ENCODE results near the gene GTF3C2.
"Not testable (repeated sequence)": the region's sequence is repeated elsewhere in the genome, so short reads cannot be mapped to it uniquely, and the experiment has no call there.

The GTF3C2 gene

DNA sequence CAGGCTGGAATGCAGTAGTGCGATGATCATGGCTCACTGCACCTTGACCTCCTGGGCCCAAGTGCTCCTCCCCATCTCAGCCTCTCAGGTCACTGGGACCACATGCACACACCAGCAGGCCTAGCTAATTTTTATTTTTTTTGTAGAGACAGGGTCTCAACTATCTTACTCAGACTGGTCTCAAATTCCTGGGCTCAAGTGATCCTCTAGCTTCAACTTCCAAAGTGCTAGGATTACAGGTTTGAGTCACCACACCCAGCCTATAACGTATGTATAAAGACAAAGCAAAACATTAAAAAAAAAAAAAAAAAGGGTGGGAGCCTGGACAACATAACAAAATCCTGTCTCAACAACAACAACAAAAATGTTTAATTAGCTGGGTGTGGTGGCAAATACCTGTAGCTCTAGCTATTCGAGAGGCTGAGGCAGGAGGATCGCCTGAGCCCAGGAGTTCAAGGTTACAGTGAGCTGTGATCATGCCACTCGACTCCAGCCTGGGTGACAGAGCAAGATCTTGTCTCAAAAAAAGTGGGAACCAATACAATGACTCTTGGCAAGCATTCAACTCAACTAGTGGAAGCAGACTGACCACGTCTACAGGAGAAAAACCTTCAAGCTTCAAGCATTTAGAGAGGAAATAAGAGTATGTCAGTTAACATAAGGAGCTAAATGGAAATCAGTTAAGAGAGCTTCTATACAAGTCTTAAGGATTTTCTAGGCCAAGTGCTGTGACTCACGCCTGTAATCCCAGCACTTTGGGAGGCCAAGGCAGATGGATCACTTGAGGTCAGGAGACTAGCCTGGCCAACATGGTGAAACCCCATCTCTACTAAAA, 2.6 kb downstream of the GTF3C2 start:
- TF ChIP-seq YY1 (IDR thresholded peaks at IDR 0.05; ENCODE audit: insufficient read depth, insufficient read length) (no peak), ZNF274 (IDR thresholded peaks at IDR 0.05; ENCODE audit: low read depth, low read length) (no peak), SUZ12 (IDR thresholded peaks at IDR 0.05; ENCODE audit: extremely low read depth, insufficient read depth, insufficient read length) (no peak)
- Histone ChIP-seq H3K4me3 (ENCODE audit: insufficient read length, low read depth) (no peak overlapping the region), H3K27me3 (ENCODE audit: insufficient read depth, insufficient read length) (no peaks in the 10 kb centered on the region), H3K9ac (ENCODE audit: insufficient read length, low read depth) (no peak overlapping the region), H3K9me3 (ENCODE audit: insufficient read depth, low read length) (0 out of 2 replicates have a peak, but pooled peaks cover 7% of the 10 kb centered on the region), H3K4me1 (ENCODE audit: insufficient read depth, insufficient read length) (no peaks in the 10 kb centered on the region), H3K36me3 (ENCODE audit: insufficient read depth, insufficient read length, low read length) (peaks cover 18% of the 10 kb centered on the region)
- no peak for DNase-seq (ENCODE audit: low read depth, low spot score)

DNA sequence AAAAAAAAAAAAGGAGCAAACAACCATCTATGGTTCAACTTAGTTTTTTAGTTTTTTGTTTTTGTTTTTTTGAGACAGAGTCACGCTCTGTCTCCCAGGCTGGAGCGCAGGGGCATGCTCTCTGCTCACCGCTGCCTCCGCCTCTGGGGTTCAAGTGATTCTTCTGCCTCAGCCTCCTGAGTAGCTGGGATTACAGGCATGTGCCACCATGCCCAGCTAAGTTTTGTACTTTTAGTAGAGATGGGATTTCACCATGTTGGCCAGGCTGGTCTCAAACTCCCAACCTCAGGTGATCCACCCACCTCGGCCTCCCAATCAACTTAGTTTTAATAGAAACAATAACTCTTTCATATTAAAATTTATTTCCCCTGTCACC, 3.2 kb downstream of the GTF3C2 start:
- H3K9ac ChIP-seq (ENCODE audit: insufficient read length, low read depth); H3K4me3 ChIP-seq (ENCODE audit: insufficient read length, low read depth); DNase-seq (ENCODE audit: low read depth, low spot score); H3K9me3 ChIP-seq (ENCODE audit: insufficient read depth, low read length); H3K27me3 ChIP-seq (ENCODE audit: insufficient read depth, insufficient read length); H3K4me1 ChIP-seq (ENCODE audit: insufficient read depth, insufficient read length): not testable (repeated sequence)
- peaks cover 14% of the 10 kb centered on the region for H3K36me3 ChIP-seq (ENCODE audit: insufficient read depth, insufficient read length, low read length)

DNA sequence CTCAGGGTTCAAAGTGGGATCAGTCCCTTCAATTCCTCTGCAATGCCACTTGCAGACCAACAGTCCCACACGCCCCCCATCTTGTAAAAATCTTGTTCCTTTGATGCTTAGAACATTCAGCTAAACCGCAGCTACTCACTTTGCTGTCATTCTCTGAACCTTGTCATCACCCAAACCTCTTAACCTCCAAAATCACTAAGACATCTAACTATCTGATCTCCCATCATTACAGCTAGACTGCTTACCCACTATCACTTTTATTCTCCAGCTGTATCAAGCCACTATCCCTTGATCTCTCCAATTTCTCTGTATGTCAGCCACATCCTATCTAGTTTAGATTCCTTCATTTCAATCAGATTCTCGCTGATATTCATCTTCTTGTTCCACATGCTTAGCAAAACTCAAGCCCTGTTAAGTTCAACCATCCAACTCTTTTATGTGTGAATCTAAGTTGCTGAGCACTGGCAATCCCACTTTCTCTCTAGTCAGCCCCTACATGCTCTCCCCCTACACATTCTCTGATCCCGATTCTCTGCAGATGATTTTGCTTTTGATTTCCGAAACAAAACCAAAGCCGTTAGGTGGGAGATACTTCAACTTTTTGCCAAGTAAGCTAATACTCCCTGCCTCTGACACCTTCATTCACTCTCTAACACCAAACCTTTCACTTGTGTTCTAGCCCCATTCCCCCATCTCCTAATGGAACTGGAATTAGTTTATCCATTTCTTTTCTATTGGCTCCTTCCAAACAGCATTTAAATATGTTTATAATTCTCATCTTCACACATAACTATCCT, 4.6 kb downstream of the GTF3C2 start:
- H3K9ac ChIP-seq (ENCODE audit: insufficient read length, low read depth) = no peak overlapping the region
- H3K27me3 ChIP-seq (ENCODE audit: insufficient read depth, insufficient read length) = no peaks in the 10 kb centered on the region
- no peak for DNase-seq (ENCODE audit: low read depth, low spot score)
- H3K4me1 ChIP-seq (ENCODE audit: insufficient read depth, insufficient read length) = no peaks in the 10 kb centered on the region
- H3K36me3 ChIP-seq (ENCODE audit: insufficient read depth, insufficient read length, low read length) = peaks cover 10% of the 10 kb centered on the region
- no peak overlapping the region for H3K4me3 ChIP-seq (ENCODE audit: insufficient read length, low read depth)
- no peak for TF ChIP-seq ZNF274 (IDR thresholded peaks at IDR 0.05; ENCODE audit: low read depth, low read length)
- TF ChIP-seq SUZ12 (IDR thresholded peaks at IDR 0.05; ENCODE audit: extremely low read depth, insufficient read depth, insufficient read length) = no peak
- TF ChIP-seq YY1 (IDR thresholded peaks at IDR 0.05; ENCODE audit: insufficient read depth, insufficient read length) = no peak
- no peaks in the 10 kb centered on the region for H3K9me3 ChIP-seq (ENCODE audit: insufficient read depth, low read length)

DNA sequence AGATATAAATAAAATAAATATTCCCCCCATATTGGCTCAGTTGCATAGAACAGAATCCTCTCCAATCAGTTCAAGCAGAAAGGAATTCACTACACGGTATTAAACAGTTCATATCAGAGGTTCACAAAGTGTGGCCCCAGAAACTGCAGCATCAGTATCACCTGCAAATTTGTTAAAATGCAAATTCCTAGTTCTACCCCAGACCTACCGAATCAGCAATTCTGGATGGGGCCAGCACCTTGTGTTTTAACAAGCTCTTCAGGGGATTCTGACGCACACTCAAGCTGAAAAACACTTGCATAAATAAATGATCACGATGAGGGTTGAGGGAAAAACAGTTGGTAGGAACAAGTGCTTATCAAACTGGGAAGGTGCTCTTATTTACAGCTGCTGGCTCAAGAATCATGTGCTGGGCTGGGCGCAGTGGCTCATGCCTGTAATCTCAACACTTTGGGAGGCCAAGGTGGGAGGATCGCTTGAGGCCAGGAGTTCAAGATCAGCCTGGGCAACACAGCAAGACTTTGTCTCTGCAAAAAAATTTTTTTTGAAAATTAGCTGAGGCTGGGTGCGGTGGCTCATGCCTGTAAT, 6.4 kb downstream of the GTF3C2 start:
- no peak for DNase-seq (ENCODE audit: low read depth, low spot score)
- H3K9ac ChIP-seq (ENCODE audit: insufficient read length, low read depth) = no peak overlapping the region
- no peak overlapping the region for H3K4me3 ChIP-seq (ENCODE audit: insufficient read length, low read depth)
- no peaks in the 10 kb centered on the region for H3K4me1 ChIP-seq (ENCODE audit: insufficient read depth, insufficient read length)
- TF ChIP-seq YY1 (IDR thresholded peaks at IDR 0.05; ENCODE audit: insufficient read depth, insufficient read length) = no peak
- H3K36me3 ChIP-seq (ENCODE audit: insufficient read depth, insufficient read length, low read length) = peaks cover 10% of the 10 kb centered on the region
- no peaks in the 10 kb centered on the region for H3K9me3 ChIP-seq (ENCODE audit: insufficient read depth, low read length)
- H3K27me3 ChIP-seq (ENCODE audit: insufficient read depth, insufficient read length) = no peaks in the 10 kb centered on the region

DNA sequence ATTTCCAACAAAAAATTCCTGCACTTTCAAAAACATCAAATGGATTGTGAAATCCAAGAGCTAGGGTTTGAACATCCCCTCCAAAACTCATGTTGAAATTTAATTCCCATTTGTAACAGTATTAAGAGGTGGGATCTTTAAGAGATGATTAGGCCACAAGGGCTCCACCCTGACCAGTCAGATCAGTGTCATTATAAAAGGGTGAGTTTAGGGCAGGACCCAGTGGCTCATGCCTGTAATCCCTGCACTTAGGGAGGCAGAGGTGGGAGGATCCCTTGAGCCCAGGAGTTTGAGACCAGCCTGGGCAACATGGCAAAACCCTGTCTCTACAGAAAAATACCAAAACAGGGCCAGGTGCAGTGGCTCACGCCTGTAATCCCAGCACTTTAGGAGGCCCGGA, 8.9 kb downstream of the GTF3C2 start:
- no peak for DNase-seq (ENCODE audit: low read depth, low spot score)
- Histone ChIP-seq H3K9ac (ENCODE audit: insufficient read length, low read depth) (no peak overlapping the region), H3K4me1 (ENCODE audit: insufficient read depth, insufficient read length) (no peaks in the 10 kb centered on the region), H3K36me3 (ENCODE audit: insufficient read depth, insufficient read length, low read length) (peaks cover 12% of the 10 kb centered on the region), H3K27me3 (ENCODE audit: insufficient read depth, insufficient read length) (no peaks in the 10 kb centered on the region), H3K4me3 (ENCODE audit: insufficient read length, low read depth) (no peak overlapping the region), H3K9me3 (ENCODE audit: insufficient read depth, low read length) (no peaks in the 10 kb centered on the region)
- TF ChIP-seq YY1 (IDR thresholded peaks at IDR 0.05; ENCODE audit: insufficient read depth, insufficient read length) (no peak), SUZ12 (IDR thresholded peaks at IDR 0.05; ENCODE audit: extremely low read depth, insufficient read depth, insufficient read length) (no peak), ZNF274 (IDR thresholded peaks at IDR 0.05; ENCODE audit: low read depth, low read length) (no peak)

DNA sequence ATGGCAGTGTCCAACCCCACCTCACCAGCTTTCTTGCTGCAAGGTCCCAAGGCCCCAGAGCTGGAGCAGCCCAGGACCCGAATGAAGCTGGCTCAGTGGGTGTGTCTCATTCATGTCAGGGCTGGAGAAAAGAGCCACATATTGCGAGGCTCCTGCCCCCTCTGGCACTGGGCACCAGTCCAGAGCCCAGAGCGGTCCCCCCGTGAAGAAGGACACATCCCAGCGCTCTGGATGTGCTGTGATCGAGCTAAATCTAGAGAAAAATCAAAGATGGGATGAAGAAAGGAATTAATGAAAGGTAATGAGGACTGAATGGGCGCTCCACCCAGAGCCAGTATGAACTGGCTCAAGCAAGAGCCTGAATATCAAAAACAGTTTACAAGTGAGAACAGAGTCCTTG, 20.4 kb downstream of the GTF3C2 start:
- Histone ChIP-seq H3K9ac (ENCODE audit: insufficient read length, low read depth) (no peak overlapping the region), H3K9me3 (ENCODE audit: insufficient read depth, low read length) (no peaks in the 10 kb centered on the region), H3K4me1 (ENCODE audit: insufficient read depth, insufficient read length) (no peaks in the 10 kb centered on the region), H3K36me3 (ENCODE audit: insufficient read depth, insufficient read length, low read length) (peaks cover 87% of the 10 kb centered on the region), H3K27me3 (ENCODE audit: insufficient read depth, insufficient read length) (no peaks in the 10 kb centered on the region), H3K4me3 (ENCODE audit: insufficient read length, low read depth) (no peak overlapping the region)
- no peak for TF ChIP-seq YY1 (IDR thresholded peaks at IDR 0.05; ENCODE audit: insufficient read depth, insufficient read length)
- TF ChIP-seq ZNF274 (IDR thresholded peaks at IDR 0.05; ENCODE audit: low read depth, low read length) = no peak
- TF ChIP-seq SUZ12 (IDR thresholded peaks at IDR 0.05; ENCODE audit: extremely low read depth, insufficient read depth, insufficient read length) = no peak
- DNase-seq (ENCODE audit: low read depth, low spot score) = no peak

DNA sequence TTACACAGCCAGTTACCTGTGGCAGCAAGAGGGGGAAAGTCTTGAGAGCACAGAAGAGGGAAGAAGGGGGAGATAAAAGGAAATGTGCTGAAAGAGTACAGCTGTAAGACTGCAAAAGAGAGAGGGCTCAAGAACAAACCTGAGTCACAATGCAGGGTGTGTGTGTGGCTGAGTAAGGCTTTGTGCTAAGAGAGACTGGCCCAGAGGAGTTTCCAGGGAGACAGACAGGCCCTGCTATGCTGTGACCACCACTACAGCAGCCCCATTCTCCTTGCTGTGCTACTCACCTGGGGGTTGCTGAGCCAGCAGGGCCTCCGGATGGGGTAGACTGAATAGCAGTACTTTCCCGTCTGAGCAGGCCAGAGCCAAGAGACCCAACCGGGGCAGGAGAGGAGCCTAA, 21.3 kb downstream of the GTF3C2 start:
- DNase-seq (ENCODE audit: low read depth, low spot score) = no peak
- Histone ChIP-seq H3K36me3 (ENCODE audit: insufficient read depth, insufficient read length, low read length) (peaks cover 88% of the 10 kb centered on the region), H3K9me3 (ENCODE audit: insufficient read depth, low read length) (no peaks in the 10 kb centered on the region), H3K4me1 (ENCODE audit: insufficient read depth, insufficient read length) (no peaks in the 10 kb centered on the region), H3K27me3 (ENCODE audit: insufficient read depth, insufficient read length) (no peaks in the 10 kb centered on the region), H3K4me3 (ENCODE audit: insufficient read length, low read depth) (no peak overlapping the region), H3K9ac (ENCODE audit: insufficient read length, low read depth) (no peak overlapping the region)
- no peak for TF ChIP-seq SUZ12 (IDR thresholded peaks at IDR 0.05; ENCODE audit: extremely low read depth, insufficient read depth, insufficient read length)
- no peak for TF ChIP-seq ZNF274 (IDR thresholded peaks at IDR 0.05; ENCODE audit: low read depth, low read length)
- TF ChIP-seq YY1 (IDR thresholded peaks at IDR 0.05; ENCODE audit: insufficient read depth, insufficient read length) = no peak

Data from NT2/D1 (cell line).